Neural cell (in vitro differentiated cells): Measurements from ENCODE around the gene BTBD9.

Experiments used
- CTCF ChIP-seq: fragments of 450-650 bp; IDR thresholded peaks from 2 replicates; pipeline ENCODE4 v1.5.1; 2014; ENCODE audit warnings: antibody characterized with exemption, mild to moderate bottlenecking, moderate library complexity; ENCODE audit not compliant: poor library complexity, severe bottlenecking
- EP300 ChIP-seq: fragments of 450-650 bp; conservative IDR thresholded peaks from 2 replicates; pipeline ENCODE4 v1.6.1; 2014; ENCODE audit warnings: antibody characterized with exemption, mild to moderate bottlenecking, moderate library complexity; ENCODE audit not compliant: poor library complexity, severe bottlenecking
- REST ChIP-seq: IDR thresholded peaks from 2 replicates; pipeline ENCODE4 v1.6.1; 2012; ENCODE audit warnings: borderline replicate concordance

GRCh38 chr6:38528196-38528965 lies 111.3 kb downstream of the BTBD9 start:
- TF ChIP-seq CTCF: no peak
- TF ChIP-seq EP300: no peak
- TF ChIP-seq REST: no peak
